Activated naive CD8-positive, alpha-beta T cell (primary cell): ENCODE measurements around the gene PCDHB5.
"Not testable (repeated sequence)": the region's sequence is repeated elsewhere in the genome, so short reads cannot be mapped to it uniquely, and the experiment has no call there.

Experiments
- H3K27ac Mint-ChIP-seq: one replicate; pipeline ENCODE4 v1.8.0; 2021; ENCODE audit warnings: mixed read lengths
- H3K27me3 Mint-ChIP-seq: one replicate; pipeline ENCODE4 v1.8.0; 2021; ENCODE audit warnings: mixed read lengths
- H3K36me3 Mint-ChIP-seq: one replicate; pipeline ENCODE4 v1.8.0; 2021; ENCODE audit warnings: mixed read lengths
- H3K4me1 Mint-ChIP-seq: one replicate; pipeline ENCODE4 v1.8.0; 2021; ENCODE audit warnings: low read depth, mixed read lengths
- H3K4me3 Mint-ChIP-seq: one replicate; pipeline ENCODE4 v1.8.0; 2021; ENCODE audit warnings: mild to moderate bottlenecking, mixed read lengths
- H3K9me3 Mint-ChIP-seq: one replicate; pipeline ENCODE4 v1.8.0; 2021; ENCODE audit warnings: low read depth, mixed read lengths

PCDHB5 gene

GRCh38 chr5:141177577-141178191, 42.7 kb downstream of the PCDHB5 start, which contains the start of gene PCDHB8:
PCDHB8 (plus strand) TSS chr5:141177790; CDS start chr5:141178035, 245 bp downstream.
- H3K27ac Mint-ChIP-seq, H3K9me3 Mint-ChIP-seq, H3K4me1 Mint-ChIP-seq, H3K36me3 Mint-ChIP-seq, H3K4me3 Mint-ChIP-seq: not testable (repeated sequence)
- H3K27me3 Mint-ChIP-seq, result peaks cover 22% of the 10 kb centered on the region

GRCh38 chr5:141179371-141179770, 44.4 kb downstream of the PCDHB5 start:
- not testable (repeated sequence) for H3K36me3 Mint-ChIP-seq, H3K4me3 Mint-ChIP-seq, H3K27ac Mint-ChIP-seq, H3K4me1 Mint-ChIP-seq, H3K9me3 Mint-ChIP-seq
- peaks cover 24% of the 10 kb centered on the region for H3K27me3 Mint-ChIP-seq

- H3K27ac Mint-ChIP-seq, H3K4me3 Mint-ChIP-seq, H3K9me3 Mint-ChIP-seq, H3K4me1 Mint-ChIP-seq: not testable (repeated sequence)
- Mint-ChIP-seq H3K36me3 (peaks cover 10% of the 10 kb centered on the region), H3K27me3 (peaks cover 28% of the 10 kb centered on the region)
Observed at GRCh38 chr5:141179876-141180275, 44.9 kb downstream of the PCDHB5 start.

- H3K27me3 Mint-ChIP-seq, result peaks cover 30% of the 10 kb centered on the region
- no peak overlapping the region for H3K27ac Mint-ChIP-seq
- peaks cover 9% of the 10 kb centered on the region for H3K36me3 Mint-ChIP-seq
- peaks cover 7% of the 10 kb centered on the region for H3K9me3 Mint-ChIP-seq
- H3K4me1 Mint-ChIP-seq, result peaks cover 2% of the 10 kb centered on the region
- no peak overlapping the region for H3K4me3 Mint-ChIP-seq
Observed at GRCh38 chr5:141180313-141180712, 45.3 kb downstream of the PCDHB5 start.

GRCh38 chr5:141182248-141182647, 47.2 kb downstream of the PCDHB5 start, which contains the start of gene PCDHB16:
PCDHB16 (plus strand) TSS chr5:141182387; CDS start chr5:141182560, 173 bp downstream.
- no peak within 1 kb of the TSS for H3K4me3 Mint-ChIP-seq
- H3K9me3 Mint-ChIP-seq, result peaks cover 7% of the 10 kb centered on the region
- peaks cover 5% of the 10 kb centered on the region for H3K4me1 Mint-ChIP-seq
- peaks cover 9% of the 10 kb centered on the region for H3K36me3 Mint-ChIP-seq
- no peak within 1 kb of the TSS for H3K27ac Mint-ChIP-seq
- peaks cover 40% of the 10 kb centered on the region for H3K27me3 Mint-ChIP-seq

GRCh38 chr5:141184117-141184855, 49.3 kb downstream of the PCDHB5 start:
- H3K27ac Mint-ChIP-seq, H3K4me3 Mint-ChIP-seq: not testable (repeated sequence)

GRCh38 chr5:141186897-141187512, 52.0 kb downstream of the PCDHB5 start, which contains the start of gene PCDHB9:
PCDHB9 (plus strand) TSS chr5:141187161; CDS start chr5:141187319, 158 bp downstream.
- Mint-ChIP-seq H3K27me3 (peaks cover 54% of the 10 kb centered on the region), H3K4me1 (peaks cover 4% of the 10 kb centered on the region), H3K9me3 (peaks cover 16% of the 10 kb centered on the region), H3K4me3 (peak within 1 kb of the TSS; percentile 1), H3K27ac (no peak within 1 kb of the TSS), H3K36me3 (peaks cover 18% of the 10 kb centered on the region)

More at GRCh38 chr5:141184117-141184855, 49.3 kb downstream of the PCDHB5 start:
- H3K4me1 Mint-ChIP-seq, H3K9me3 Mint-ChIP-seq: not testable (repeated sequence)
- peaks cover 51% of the 10 kb centered on the region for H3K27me3 Mint-ChIP-seq
- H3K36me3 Mint-ChIP-seq, result peaks cover 14% of the 10 kb centered on the region
